GM12878 (cell line): ENCODE results near the gene TTLL12. TPM values are rescaled to one million over a fixed set of nuclear protein-coding genes. Genes with fewer than 3 reads are reported as not detected.

ENCODE experiments used
- ATAC-seq: fragments of 200-7000 bp; cut with Tn5 transposase; 3 replicates; pipeline ENCODE4 v1.9.1; 2020; ENCODE audit warnings: mild to moderate bottlenecking, moderate library complexity
- BruUV-seq: library from RNA; stranded (reverse); fragments of 400-500 nt; replicated peaks from 2 replicates; lab custom pipeline; 2021; lab: Mats Ljungman, UMichigan
- CTCF ChIA-PET: fragments of 300-600 bp; sonication (Branson Sonifier 250); formaldehyde crosslinking; extraction: SDS; loops from one replicate; lab custom pipeline; 2021; ENCODE audit warnings: inconsistent platforms; lab: Yijun Ruan, JAX
- POLR2A ChIA-PET: fragments of 350-600 bp; formaldehyde crosslinking; extraction: SDS; loops from one replicate; lab custom pipeline; 2021; ENCODE audit warnings: inconsistent platforms; lab: Charles Lee
- RAD21 ChIA-PET: fragments of 300-600 bp; sonication (Branson Sonifier 250); formaldehyde crosslinking; loops from one replicate; lab custom pipeline; 2023; ENCODE audit warnings: antibody characterized with exemption; ENCODE audit not compliant: unreplicated experiment; lab: Charles Lee
- SMC1A ChIA-PET: fragments of 300-600 bp; sonication (Branson Sonifier 250); formaldehyde crosslinking; loops from one replicate; lab custom pipeline; 2023; ENCODE audit not compliant: unreplicated experiment, uncharacterized antibody; lab: Charles Lee
- DNase-seq: peaks from one replicate; pipeline ENCODE4 v3.0.0-alpha.2; 2011; ENCODE audit warnings: low read depth, low spot score
- FAIRE-seq: peaks from 3 replicates; lab custom pipeline; 2011; peaks lifted over from hg19 to GRCh38; lab: Jason Lieb, UNC
- H2AFZ ChIP-seq: 2 replicates; pipeline ENCODE4 v1.6.0; 2011; ENCODE audit warnings: low read depth, low read length, control low read depth; ENCODE audit not compliant: control insufficient read depth
- H3K27ac ChIP-seq: 2 replicates; pipeline ENCODE4 v1.5.1; 2011; ENCODE audit warnings: control low read depth; ENCODE audit not compliant: control insufficient read depth, insufficient read depth
- H3K27me3 ChIP-seq, 2 experiments: replicated peaks in 1 of 2; 2 replicates each; pipeline versions ENCODE4 v1.6.0 to v1.6.1; 2011; ENCODE audit warnings: low read length in 1 of 2; ENCODE audit not compliant: control insufficient read depth in 2 of 2, insufficient read depth in 2 of 2
- H3K36me3 ChIP-seq, 2 experiments: 2 replicates each; pipeline ENCODE4 v1.5.1; 2011; ENCODE audit warnings: low read length in 1 of 2; ENCODE audit not compliant: control insufficient read depth in 2 of 2, insufficient read depth in 2 of 2
- H3K4me1 ChIP-seq: 2 replicates; pipeline ENCODE4 v1.6.1; 2011; ENCODE audit warnings: mild to moderate bottlenecking, low read length, moderate library complexity, mixed read lengths; ENCODE audit not compliant: control insufficient read depth, insufficient read depth
- H3K4me2 ChIP-seq: 2 replicates; pipeline ENCODE4 v1.6.0; 2011; ENCODE audit warnings: control low read depth; ENCODE audit not compliant: control insufficient read depth, insufficient read depth
- H3K4me3 ChIP-seq: fragments of 200-600 bp; sonication (generic); 2 replicates; pipeline ENCODE4 v1.5.1; 2016
- H3K79me2 ChIP-seq: 2 replicates; pipeline ENCODE4 v1.6.0; 2011; ENCODE audit warnings: low read length; ENCODE audit not compliant: control insufficient read depth, insufficient read depth
- H3K9ac ChIP-seq: 2 replicates; pipeline ENCODE4 v1.8.0; 2011; ENCODE audit warnings: low read length, control low read depth, mixed read lengths; ENCODE audit not compliant: control insufficient read depth, insufficient read depth
- H3K9me3 ChIP-seq: replicated peaks from 3 replicates; pipeline ENCODE4 v1.5.1; 2011; ENCODE audit warnings: mild to moderate bottlenecking, low read length; ENCODE audit not compliant: control insufficient read depth, insufficient read depth
- H4K20me1 ChIP-seq: 2 replicates; pipeline ENCODE4 v1.6.0; 2011; ENCODE audit not compliant: control insufficient read depth, insufficient read depth
- BMI1 ChIP-seq: fragments of 450-650 bp; IDR thresholded peaks from 2 replicates; pipeline ENCODE4 v1.6.1; 2016; ENCODE audit warnings: mild to moderate bottlenecking, moderate library complexity, borderline replicate concordance
- CBX5 ChIP-seq: sonication (generic); IDR thresholded peaks from 2 replicates; pipeline ENCODE4 v1.6.1; 2016; ENCODE audit warnings: low read depth, moderate library complexity, mild to moderate bottlenecking, inconsistent platforms
- GABPA ChIP-seq: IDR thresholded peaks from 2 replicates; pipeline ENCODE4 v1.6.1; 2014; ENCODE audit warnings: antibody characterized with exemption, low read depth, mild to moderate bottlenecking, inconsistent platforms
- GATAD2B ChIP-seq: fragments of 450-650 bp; conservative IDR thresholded peaks from 2 replicates; pipeline ENCODE4 v1.6.1; 2017; ENCODE audit warnings: low read depth, mild to moderate bottlenecking, moderate library complexity
- NFYA ChIP-seq: IDR thresholded peaks from 2 replicates; pipeline ENCODE4 v1.6.1; 2011; ENCODE audit warnings: low read depth, mild to moderate bottlenecking, low read length, improper control_type of control experiment, borderline replicate concordance
- NR2C1 ChIP-seq: fragments of 450-650 bp; IDR thresholded peaks from 2 replicates; pipeline ENCODE4 v1.6.1; 2017; ENCODE audit warnings: antibody characterized with exemption, mild to moderate bottlenecking, moderate library complexity
- NR2F1 ChIP-seq: fragments of 450-650 bp; conservative IDR thresholded peaks from 2 replicates; pipeline ENCODE4 v1.6.1; 2017; ENCODE audit warnings: mild to moderate bottlenecking
- RBBP5 ChIP-seq: fragments of 200-600 bp; sonication (generic); conservative IDR thresholded peaks from 2 replicates; pipeline ENCODE4 v1.6.1; 2016
- SP1 ChIP-seq: IDR thresholded peaks from one replicate; pipeline ENCODE4 v1.6.1; 2011; ENCODE audit warnings: low read depth, low read length
- TCF3 ChIP-seq: IDR thresholded peaks from 2 replicates; pipeline ENCODE4 v1.6.1; 2012; ENCODE audit warnings: low read depth, mild to moderate bottlenecking, low read length, borderline replicate concordance; ENCODE audit not compliant: insufficient read depth
- WGBS: methylation state at CpG from one replicate; pipeline ENCODE4 v1.1.6; 2016; ENCODE audit warnings: low lambda C conversion rate; ENCODE audit not compliant: insufficient replicate concordance, insufficient coverage; ENCODE audit errors: missing lambda C conversion rate; 5-methylcytosine and 5-hydroxymethylcytosine counted together
- in situ Hi-C: fragments of 300-500 bp; cut with MboI; formaldehyde crosslinking; loops from 9 replicates; pipeline ENCODE4 v1.14.3; 2018; ENCODE audit warnings: mixed read lengths
- intact Hi-C: fragments of 100-400 bp; cut with micrococcal nuclease; formaldehyde crosslinking; loops from one replicate; pipeline ENCODE4 v1.14.2; 2022; ENCODE audit not compliant: unreplicated experiment
- polyA plus RNA-seq, 11 experiments: library from polyadenylated mRNA; depleted of rRNA in 4 of 11; unstranded in 6 of 11; stranded (reverse) in 5 of 11; fragments of >200 nt; fragmentation: Nextera tagmentation in 4 of 11; fragmentation: Illumina TruSeq in 1 of 11; extraction: Ambion mirVana in 4 of 11; extraction: Trizol in 1 of 11; gene quantifications; 1 replicate in 1 of 11; 2 replicates in 10 of 11; pipeline versions ENCODE4 v1.2.1 to v1.2.3, GENCODE V29; 2011 to 2016; ENCODE audit warnings: inconsistent platforms in 2 of 11, missing spikeins in 2 of 11, low read depth in 1 of 11
- total RNA-seq, 4 experiments: library from RNA; depleted of rRNA in 3 of 4; stranded (reverse); fragments of >200 nt in 3 of 4; fragmentation: Illumina TruSeq in 1 of 4; extraction: Trizol in 1 of 4; gene quantifications; 2 replicates each; pipeline versions ENCODE4 v1.2.1 to v1.2.3, GENCODE V29; 2013 to 2021
- TF ChIP-seq, protein P1 (sequence below): fragments of 450-650 bp; IDR thresholded peaks from 2 replicates; pipeline ENCODE4 v1.6.1; 2017; ENCODE audit warnings: mild to moderate bottlenecking, moderate library complexity
- TF ChIP-seq, protein P2 (sequence below): IDR thresholded peaks from 2 replicates; pipeline ENCODE4 v1.6.1; 2011; ENCODE audit warnings: borderline replicate concordance, low read depth, mild to moderate bottlenecking, moderate library complexity, low read length; ENCODE audit not compliant: insufficient read depth, poor library complexity, severe bottlenecking
- TF ChIP-seq, protein P3 (sequence below): fragments of 150-350 bp; IDR thresholded peaks from 2 replicates; pipeline ENCODE4 v1.6.1; 2016; ENCODE audit warnings: low read depth, low read length

The TTLL12 gene
- total and polyA plus RNA-seq, 10 of the 15 experiments (the other 5 are each of a cell fraction or from before 2014, with no cell fraction given), result 1.00 to 89.8 (median 38.5) TPM

DNA sequence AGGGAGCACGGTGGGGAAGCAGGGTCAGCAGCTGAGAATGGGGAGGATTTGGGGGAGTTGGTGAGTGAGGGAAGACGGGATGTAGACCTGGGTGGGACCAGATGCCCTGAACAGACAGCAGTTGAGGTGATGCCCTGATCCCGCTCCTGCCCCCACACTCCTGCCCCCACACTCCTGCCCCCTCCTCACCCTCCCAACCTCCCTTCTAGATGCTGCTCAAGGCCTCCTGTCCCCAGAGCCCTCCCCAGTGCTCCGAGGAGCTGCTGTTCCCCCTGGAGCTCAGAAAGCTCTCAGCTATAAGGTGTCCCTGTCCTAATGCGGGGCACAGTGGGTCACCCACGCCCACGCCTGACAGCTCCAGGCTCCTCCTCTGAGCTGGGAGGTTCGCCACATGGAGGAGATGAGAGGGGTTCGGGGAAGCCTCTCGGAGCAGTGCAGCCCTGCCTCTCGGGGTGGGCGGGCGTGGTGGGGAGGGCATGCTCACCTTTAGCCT lies 25.1 kb upstream of the TTLL12 start:
- Histone ChIP-seq H4K20me1 (no peaks in the 10 kb centered on the region; the same call in 1 of the 2 replicates), H3K27me3 (no peaks in the 10 kb centered on the region; a peak in 2 of 4 replicates), H3K27ac (no peak overlapping the region), H3K9me3 (no peaks in the 10 kb centered on the region), H3K4me3 (no peak overlapping the region), H3K4me2 (no peak overlapping the region), H3K4me1 (no peaks in the 10 kb centered on the region), H2AFZ (no peak overlapping the region), H3K9ac (no peak overlapping the region), H3K79me2 (no peaks in the 10 kb centered on the region), H3K36me3 (no peaks in the 10 kb centered on the region)
- ChIA-PET CTCF (no interaction called here), SMC1A (no interaction called here), RAD21 (no interaction called here), POLR2A (no interaction called here)
- no peak for ATAC-seq
- FAIRE-seq, result no peak
- TF ChIP-seq, protein P1, sequence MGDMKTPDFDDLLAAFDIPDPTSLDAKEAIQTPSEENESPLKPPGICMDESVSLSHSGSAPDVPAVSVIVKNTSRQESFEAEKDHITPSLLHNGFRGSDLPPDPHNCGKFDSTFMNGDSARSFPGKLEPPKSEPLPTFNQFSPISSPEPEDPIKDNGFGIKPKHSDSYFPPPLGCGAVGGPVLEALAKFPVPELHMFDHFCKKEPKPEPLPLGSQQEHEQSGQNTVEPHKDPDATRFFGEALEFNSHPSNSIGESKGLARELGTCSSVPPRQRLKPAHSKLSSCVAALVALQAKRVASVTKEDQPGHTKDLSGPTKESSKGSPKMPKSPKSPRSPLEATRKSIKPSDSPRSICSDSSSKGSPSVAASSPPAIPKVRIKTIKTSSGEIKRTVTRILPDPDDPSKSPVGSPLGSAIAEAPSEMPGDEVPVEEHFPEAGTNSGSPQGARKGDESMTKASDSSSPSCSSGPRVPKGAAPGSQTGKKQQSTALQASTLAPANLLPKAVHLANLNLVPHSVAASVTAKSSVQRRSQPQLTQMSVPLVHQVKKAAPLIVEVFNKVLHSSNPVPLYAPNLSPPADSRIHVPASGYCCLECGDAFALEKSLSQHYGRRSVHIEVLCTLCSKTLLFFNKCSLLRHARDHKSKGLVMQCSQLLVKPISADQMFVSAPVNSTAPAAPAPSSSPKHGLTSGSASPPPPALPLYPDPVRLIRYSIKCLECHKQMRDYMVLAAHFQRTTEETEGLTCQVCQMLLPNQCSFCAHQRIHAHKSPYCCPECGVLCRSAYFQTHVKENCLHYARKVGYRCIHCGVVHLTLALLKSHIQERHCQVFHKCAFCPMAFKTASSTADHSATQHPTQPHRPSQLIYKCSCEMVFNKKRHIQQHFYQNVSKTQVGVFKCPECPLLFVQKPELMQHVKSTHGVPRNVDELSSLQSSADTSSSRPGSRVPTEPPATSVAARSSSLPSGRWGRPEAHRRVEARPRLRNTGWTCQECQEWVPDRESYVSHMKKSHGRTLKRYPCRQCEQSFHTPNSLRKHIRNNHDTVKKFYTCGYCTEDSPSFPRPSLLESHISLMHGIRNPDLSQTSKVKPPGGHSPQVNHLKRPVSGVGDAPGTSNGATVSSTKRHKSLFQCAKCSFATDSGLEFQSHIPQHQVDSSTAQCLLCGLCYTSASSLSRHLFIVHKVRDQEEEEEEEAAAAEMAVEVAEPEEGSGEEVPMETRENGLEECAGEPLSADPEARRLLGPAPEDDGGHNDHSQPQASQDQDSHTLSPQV, result no peak
- TF ChIP-seq NR2F1 (no peak), GABPA (no peak), NFYA (no peak), RBBP5 (no peak), GATAD2B (no peak), CBX5 (no peak), NR2C1 (no peak), TCF3 (no peak), SP1 (no peak), BMI1 (no peak)
- TF ChIP-seq, protein P2, sequence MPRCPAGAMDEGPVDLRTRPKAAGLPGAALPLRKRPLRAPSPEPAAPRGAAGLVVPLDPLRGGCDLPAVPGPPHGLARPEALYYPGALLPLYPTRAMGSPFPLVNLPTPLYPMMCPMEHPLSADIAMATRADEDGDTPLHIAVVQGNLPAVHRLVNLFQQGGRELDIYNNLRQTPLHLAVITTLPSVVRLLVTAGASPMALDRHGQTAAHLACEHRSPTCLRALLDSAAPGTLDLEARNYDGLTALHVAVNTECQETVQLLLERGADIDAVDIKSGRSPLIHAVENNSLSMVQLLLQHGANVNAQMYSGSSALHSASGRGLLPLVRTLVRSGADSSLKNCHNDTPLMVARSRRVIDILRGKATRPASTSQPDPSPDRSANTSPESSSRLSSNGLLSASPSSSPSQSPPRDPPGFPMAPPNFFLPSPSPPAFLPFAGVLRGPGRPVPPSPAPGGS, result no peak
- TF ChIP-seq, protein P3, sequence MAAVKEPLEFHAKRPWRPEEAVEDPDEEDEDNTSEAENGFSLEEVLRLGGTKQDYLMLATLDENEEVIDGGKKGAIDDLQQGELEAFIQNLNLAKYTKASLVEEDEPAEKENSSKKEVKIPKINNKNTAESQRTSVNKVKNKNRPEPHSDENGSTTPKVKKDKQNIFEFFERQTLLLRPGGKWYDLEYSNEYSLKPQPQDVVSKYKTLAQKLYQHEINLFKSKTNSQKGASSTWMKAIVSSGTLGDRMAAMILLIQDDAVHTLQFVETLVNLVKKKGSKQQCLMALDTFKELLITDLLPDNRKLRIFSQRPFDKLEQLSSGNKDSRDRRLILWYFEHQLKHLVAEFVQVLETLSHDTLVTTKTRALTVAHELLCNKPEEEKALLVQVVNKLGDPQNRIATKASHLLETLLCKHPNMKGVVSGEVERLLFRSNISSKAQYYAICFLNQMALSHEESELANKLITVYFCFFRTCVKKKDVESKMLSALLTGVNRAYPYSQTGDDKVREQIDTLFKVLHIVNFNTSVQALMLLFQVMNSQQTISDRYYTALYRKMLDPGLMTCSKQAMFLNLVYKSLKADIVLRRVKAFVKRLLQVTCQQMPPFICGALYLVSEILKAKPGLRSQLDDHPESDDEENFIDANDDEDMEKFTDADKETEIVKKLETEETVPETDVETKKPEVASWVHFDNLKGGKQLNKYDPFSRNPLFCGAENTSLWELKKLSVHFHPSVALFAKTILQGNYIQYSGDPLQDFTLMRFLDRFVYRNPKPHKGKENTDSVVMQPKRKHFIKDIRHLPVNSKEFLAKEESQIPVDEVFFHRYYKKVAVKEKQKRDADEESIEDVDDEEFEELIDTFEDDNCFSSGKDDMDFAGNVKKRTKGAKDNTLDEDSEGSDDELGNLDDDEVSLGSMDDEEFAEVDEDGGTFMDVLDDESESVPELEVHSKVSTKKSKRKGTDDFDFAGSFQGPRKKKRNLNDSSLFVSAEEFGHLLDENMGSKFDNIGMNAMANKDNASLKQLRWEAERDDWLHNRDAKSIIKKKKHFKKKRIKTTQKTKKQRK, result no peak
- intact Hi-C loops, result no loop called here
- in situ Hi-C loops, result no loop called here
- DNase-seq, result no peak
- 37% methylated on average over 11 of the region's 13 CpGs for WGBS
- no TSS peak for BruUV-seq
